ENCODE measurements around the gene MLH1.

MLH1 gene

DNA sequence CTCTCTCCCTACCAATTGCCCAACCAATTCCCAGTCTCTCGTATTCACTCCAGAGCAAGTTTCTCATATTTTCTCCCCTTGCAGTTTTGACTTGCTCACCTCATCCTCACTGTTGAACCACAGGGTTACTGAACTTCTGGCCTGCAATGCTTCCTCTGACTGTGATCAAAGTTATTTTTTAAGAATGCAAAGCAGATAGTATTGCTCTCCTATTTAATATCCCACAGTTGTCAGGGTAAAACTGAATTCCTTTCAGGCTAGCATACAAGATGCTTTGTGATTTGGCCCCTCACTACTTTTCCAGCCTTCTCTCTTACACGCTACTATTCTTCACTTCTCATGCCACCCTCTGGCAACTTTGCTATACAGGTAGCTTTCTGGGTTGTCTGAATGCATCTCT is 100.2 kb downstream of the MLH1 start:
- no peak for DNase-seq (ENCODE audit: low read depth in 2 of 2)

- DNase-seq (ENCODE audit: low read depth in 2 of 2): no peak
These were observed 101.3 kb downstream of the MLH1 start for GRCh38 chr3:37094636-37095035.

DNA sequence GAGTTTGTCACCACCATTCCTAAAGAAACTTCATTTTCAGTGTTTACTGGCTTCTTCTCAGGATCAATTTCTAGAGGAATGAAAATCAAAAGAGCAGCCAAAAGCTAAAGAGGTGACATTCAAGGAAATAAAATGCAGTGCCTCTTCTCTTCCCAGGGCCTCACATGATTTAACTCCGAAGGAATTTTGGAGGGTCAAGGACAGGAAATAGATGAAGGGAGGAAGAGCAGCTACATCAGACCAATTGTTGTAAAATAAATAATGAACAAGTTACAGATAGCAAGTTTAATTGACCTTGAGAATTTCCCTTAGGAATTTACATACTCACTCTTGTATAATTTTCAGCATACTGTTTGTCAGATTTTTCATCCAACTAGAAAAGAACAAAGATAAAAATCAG is 103.0 kb downstream of the MLH1 start:
- DNase-seq (ENCODE audit: low read depth in 2 of 2): no peak

DNA sequence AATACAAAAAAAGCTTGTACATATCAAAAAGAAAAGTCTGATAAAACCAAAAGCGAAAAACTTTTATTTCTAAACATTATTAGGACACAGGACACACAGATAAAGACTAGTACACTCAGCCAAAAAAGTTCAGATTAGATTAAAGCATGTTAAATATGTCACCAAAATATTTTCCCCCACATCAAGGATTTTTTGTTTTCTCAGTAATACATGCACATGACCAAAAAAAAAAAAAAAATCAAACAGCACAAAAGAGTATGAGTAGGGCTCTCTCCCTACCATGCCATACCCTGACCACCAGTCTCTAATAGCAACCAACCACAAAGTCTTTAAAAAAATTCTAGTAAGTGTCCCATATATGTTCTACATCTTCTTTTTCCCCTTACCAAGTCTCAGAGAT is 103.7 kb downstream of the MLH1 start:
- DNase-seq (ENCODE audit: low read depth in 2 of 2): no peak

- DNase-seq (ENCODE audit: low read depth in 2 of 2): no peak
These were observed 104.5 kb downstream of the MLH1 start for GRCh38 chr3:37097776-37098175.

DNA sequence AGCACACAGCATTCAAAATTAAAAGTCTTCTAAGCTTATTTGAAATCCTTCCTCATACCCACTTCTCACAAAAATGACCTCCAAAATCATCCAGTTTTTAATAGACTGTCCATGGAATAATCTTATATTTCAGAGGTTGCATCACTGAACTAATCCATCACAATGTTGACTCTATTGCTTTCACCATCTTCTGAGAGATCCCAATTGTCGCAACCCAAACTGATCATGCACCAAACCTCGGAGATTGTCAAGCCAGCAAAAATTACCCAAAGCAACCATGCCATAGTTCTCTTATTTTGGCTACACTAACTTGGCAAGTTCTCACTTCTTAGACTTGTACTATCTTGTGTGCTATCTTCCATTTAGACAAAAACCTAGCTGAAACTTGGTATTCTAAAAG is 105.6 kb downstream of the MLH1 start:
- DNase-seq (ENCODE audit: low read depth in 2 of 2): no peak

- DNase-seq (ENCODE audit: low read depth in 2 of 2): no peak
These were observed 106.2 kb downstream of the MLH1 start for GRCh38 chr3:37099469-37099868.

- DNase-seq (ENCODE audit: low read depth in 2 of 2): no peak
These were observed 107.1 kb downstream of the MLH1 start for GRCh38 chr3:37100411-37100810.

Data from stimulated activated CD4-positive, alpha-beta T cell treated with anti-CD3 and anti-CD28 coated beads, Interleukin-1b, Interleukin-23, amount 100 ng/mL, for 4 hours (primary cell).